Neural crest cell (in vitro differentiated cells): ENCODE data around the gene TEAD1. TPM values are rescaled to one million over a fixed set of nuclear protein-coding genes. Genes with fewer than 3 reads are reported as not detected.
"Not testable (repeated sequence)": the region's sequence is repeated elsewhere in the genome, so short reads cannot be mapped to it uniquely, and the experiment has no call there.

Experiments used
- DNase-seq: peaks from one replicate; pipeline ENCODE4 v3.0.0; 2021; ENCODE audit warnings: low read depth, mixed read lengths, low spot score
- H3K27ac Mint-ChIP-seq: one replicate; pipeline ENCODE4 v1.8.0; 2021; ENCODE audit warnings: mild to moderate bottlenecking, mixed read lengths; ENCODE audit not compliant: unreplicated experiment
- H3K27me3 Mint-ChIP-seq: 2 replicates; pipeline ENCODE4 v1.8.0; 2021; ENCODE audit warnings: low read depth, mild to moderate bottlenecking, mixed read lengths
- H3K36me3 Mint-ChIP-seq: 2 replicates; pipeline ENCODE4 v1.8.0; 2021; ENCODE audit warnings: low read depth, mild to moderate bottlenecking, mixed read lengths
- H3K4me1 Mint-ChIP-seq: 2 replicates; pipeline ENCODE4 v1.8.0; 2021; ENCODE audit warnings: mixed read lengths
- H3K4me3 Mint-ChIP-seq: one replicate; pipeline ENCODE4 v1.8.0; 2021; ENCODE audit warnings: mild to moderate bottlenecking, mixed read lengths
- H3K9me3 Mint-ChIP-seq: 2 replicates; pipeline ENCODE4 v1.8.0; 2021; ENCODE audit warnings: mixed read lengths
- total RNA-seq: library from RNA; stranded (reverse); gene quantifications from 2 replicates; pipeline ENCODE4 v1.2.1, GENCODE V29; 2021
- TF ChIP-seq, protein P1 (sequence below): fragments of 200-600 bp; sonication (generic); conservative IDR thresholded peaks from 2 replicates; pipeline ENCODE4 v1.5.0; 2021; ENCODE audit warnings: antibody characterized with exemption, mild to moderate bottlenecking

Gene TEAD1
- total RNA-seq, 1 donor from 2014 or later: 84.1 TPM

DNA sequence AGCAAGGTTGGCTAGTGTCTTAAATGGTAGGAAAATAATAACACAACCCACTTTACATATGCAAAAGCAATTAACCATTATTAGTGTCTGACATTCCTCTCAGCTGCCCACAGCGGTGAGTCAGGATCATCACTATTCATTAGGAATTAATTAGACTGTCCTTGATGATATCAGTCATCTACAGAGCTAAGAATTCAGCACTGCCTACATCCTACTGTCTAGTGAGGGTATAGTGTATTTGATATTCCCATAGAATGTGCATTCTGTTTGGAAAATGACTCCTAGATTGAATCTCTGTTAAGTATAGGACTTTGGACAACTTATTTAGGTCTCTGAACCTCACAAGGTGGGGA, 82.2 kb downstream of the TEAD1 start:
- DNase-seq: no peak
- peaks cover 57% of the 10 kb centered on the region for H3K4me1 Mint-ChIP-seq
- no peaks in the 10 kb centered on the region for H3K27me3 Mint-ChIP-seq
- no peaks in the 10 kb centered on the region for H3K36me3 Mint-ChIP-seq
- H3K9me3 Mint-ChIP-seq: no peaks in the 10 kb centered on the region
- TF ChIP-seq, protein P1, sequence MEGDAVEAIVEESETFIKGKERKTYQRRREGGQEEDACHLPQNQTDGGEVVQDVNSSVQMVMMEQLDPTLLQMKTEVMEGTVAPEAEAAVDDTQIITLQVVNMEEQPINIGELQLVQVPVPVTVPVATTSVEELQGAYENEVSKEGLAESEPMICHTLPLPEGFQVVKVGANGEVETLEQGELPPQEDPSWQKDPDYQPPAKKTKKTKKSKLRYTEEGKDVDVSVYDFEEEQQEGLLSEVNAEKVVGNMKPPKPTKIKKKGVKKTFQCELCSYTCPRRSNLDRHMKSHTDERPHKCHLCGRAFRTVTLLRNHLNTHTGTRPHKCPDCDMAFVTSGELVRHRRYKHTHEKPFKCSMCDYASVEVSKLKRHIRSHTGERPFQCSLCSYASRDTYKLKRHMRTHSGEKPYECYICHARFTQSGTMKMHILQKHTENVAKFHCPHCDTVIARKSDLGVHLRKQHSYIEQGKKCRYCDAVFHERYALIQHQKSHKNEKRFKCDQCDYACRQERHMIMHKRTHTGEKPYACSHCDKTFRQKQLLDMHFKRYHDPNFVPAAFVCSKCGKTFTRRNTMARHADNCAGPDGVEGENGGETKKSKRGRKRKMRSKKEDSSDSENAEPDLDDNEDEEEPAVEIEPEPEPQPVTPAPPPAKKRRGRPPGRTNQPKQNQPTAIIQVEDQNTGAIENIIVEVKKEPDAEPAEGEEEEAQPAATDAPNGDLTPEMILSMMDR: no peak
- H3K4me3 Mint-ChIP-seq: no peak overlapping the region
- no peak overlapping the region for H3K27ac Mint-ChIP-seq

DNA sequence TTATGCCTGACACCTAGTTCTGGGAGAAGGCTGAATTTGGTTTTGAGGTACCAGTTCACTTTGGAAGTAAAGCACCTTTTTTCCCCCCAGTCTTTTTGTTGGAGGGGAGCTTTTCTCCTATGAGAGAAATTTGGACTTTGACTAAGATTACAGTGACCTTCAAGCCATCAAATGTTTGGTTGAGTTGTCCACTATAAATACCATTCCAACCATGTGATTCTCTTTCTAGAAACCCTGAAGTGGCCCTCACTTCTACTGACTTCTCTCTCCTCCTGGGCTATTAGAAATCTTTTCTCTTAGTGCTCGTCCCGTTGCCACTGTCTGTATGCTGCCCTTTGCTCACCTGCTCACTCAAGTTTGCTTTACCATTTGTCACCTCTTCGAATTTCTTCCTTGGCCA, 82.6 kb downstream of the TEAD1 start:
- Mint-ChIP-seq H3K27ac (no peak overlapping the region), H3K36me3 (no peaks in the 10 kb centered on the region), H3K27me3 (no peaks in the 10 kb centered on the region), H3K4me1 (peaks cover 57% of the 10 kb centered on the region), H3K9me3 (no peaks in the 10 kb centered on the region), H3K4me3 (no peak overlapping the region)
- no peak for DNase-seq
- TF ChIP-seq, protein P1: no peak

DNA sequence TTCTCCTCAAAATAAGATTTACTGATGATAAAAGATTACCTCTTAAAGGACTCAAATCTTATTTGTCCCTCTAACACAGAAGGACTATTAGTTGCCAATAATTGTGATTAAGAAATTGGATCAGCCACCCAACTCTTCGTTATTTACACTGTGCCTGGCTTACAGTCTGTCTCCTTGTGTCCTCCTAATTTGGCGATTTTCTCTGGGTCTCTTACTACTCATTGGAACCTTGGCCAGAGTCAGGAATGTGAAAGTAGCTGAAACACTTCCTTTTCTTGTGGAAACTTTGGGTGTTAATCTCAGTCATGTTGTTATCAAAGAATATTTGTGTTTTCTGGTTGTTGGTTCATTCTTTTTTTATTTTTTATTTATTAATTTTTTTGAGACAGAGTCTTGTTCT, 83.2 kb downstream of the TEAD1 start:
- TF ChIP-seq, protein P1: no peak
- Mint-ChIP-seq H3K27me3 (no peaks in the 10 kb centered on the region), H3K27ac (no peak overlapping the region), H3K36me3 (no peaks in the 10 kb centered on the region), H3K4me3 (no peak overlapping the region), H3K4me1 (peaks cover 56% of the 10 kb centered on the region), H3K9me3 (no peaks in the 10 kb centered on the region)
- no peak for DNase-seq

DNA sequence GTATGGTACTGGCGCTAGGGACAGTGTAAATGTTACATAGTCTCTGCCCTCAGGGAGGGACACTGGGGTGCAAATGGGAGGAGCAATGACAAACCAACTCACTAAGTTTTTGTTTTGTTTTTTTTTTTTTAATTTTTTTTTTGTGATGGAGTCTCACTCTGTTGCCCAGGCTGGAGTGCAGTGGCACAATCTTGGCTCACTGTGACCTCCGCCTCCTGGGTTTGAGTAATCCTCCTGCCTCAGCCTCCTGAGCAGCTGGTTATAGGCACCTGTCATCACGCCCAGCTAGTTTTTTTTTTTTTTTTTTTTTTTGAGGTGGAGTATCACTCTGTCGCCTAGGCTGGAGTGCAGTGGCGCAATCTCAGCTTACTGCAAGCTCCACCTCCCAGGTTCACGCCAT, 83.9 kb downstream of the TEAD1 start:
- DNase-seq, H3K4me3 Mint-ChIP-seq, H3K27me3 Mint-ChIP-seq, H3K9me3 Mint-ChIP-seq, H3K36me3 Mint-ChIP-seq, H3K27ac Mint-ChIP-seq: not testable (repeated sequence)
- peaks cover 55% of the 10 kb centered on the region for H3K4me1 Mint-ChIP-seq

DNA sequence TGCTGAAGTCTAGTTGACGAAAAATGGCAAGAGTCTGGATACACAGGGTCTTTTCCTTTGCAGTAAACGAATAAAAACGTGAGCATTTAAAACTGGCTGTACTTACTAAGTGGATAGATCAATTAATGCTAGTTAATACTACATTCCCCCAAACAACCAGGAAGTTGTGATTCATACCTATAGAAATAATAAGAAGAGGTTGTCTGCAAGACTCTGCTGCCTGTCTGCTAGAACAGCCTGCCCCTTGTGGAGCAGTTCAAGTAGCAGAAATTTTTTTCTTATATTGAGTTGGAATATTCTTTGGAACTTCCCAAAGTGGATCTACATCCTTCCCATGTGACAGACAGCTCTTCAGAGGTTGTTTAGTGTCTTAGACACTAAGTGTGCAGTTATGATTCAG, 86.8 kb downstream of the TEAD1 start:
- Mint-ChIP-seq H3K36me3 (peaks cover 2% of the 10 kb centered on the region), H3K9me3 (no peaks in the 10 kb centered on the region), H3K27me3 (no peaks in the 10 kb centered on the region), H3K4me1 (peaks cover 32% of the 10 kb centered on the region), H3K4me3 (no peak overlapping the region), H3K27ac (no peak overlapping the region)
- no peak for DNase-seq
- TF ChIP-seq, protein P1: peak; percentile 53

DNA sequence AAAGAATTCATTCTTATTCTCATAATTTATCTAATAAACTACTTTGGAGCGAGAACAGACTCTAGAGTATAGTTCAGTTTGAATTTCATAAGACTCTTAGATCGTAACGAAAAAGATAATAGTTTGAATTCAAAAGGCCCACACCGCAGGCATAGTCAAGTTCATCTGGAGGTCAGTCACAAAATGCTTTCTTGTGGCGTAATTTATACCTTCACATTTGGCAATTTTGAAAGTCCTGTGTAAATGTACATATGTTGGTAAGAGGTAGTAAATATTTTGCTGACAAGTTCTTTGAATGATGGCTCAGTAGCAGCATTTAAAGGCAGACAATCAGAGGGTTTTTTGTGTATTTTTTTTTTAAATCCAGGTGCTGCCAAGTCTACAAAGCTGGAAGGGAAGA, 88.1 kb downstream of the TEAD1 start:
- no peak overlapping the region for H3K4me3 Mint-ChIP-seq
- DNase-seq: no peak
- TF ChIP-seq, protein P1: no peak
- no peaks in the 10 kb centered on the region for H3K9me3 Mint-ChIP-seq
- peaks cover 9% of the 10 kb centered on the region for H3K36me3 Mint-ChIP-seq
- H3K4me1 Mint-ChIP-seq: peaks cover 29% of the 10 kb centered on the region
- H3K27ac Mint-ChIP-seq: peak overlapping the region; percentile 3
- H3K27me3 Mint-ChIP-seq: no peaks in the 10 kb centered on the region
